Ascending aorta (tissue), 1 donor: Measurements from ENCODE around the gene UBE2G1. TPM values are rescaled to one million over a fixed set of nuclear protein-coding genes. Genes with fewer than 3 reads are reported as not detected.

Source experiments
- total RNA-seq: library from RNA; depleted of rRNA; stranded (reverse); fragments of >200 nt; gene quantifications from one replicate; pipeline ENCODE4 v1.1.0, GENCODE V29; 2016

Gene UBE2G1
- total RNA-seq, 1 donor from 2014 or later, result 27.9 TPM

Other genes starting within 250 kb of the UBE2G1 start
- gene ZZEF1, start 223.6 kb downstream of the UBE2G1 start, total RNA-seq, result 67.2 TPM
- 17.7 TPM for gene CYB5D2, start 223.5 kb downstream of the UBE2G1 start, total RNA-seq
- gene ANKFY1, start 102.7 kb downstream of the UBE2G1 start, total RNA-seq, result 16.2 TPM
- not detected for gene SPNS3, start 67.3 kb upstream of the UBE2G1 start, total RNA-seq
- gene SPNS2, start 132.2 kb upstream of the UBE2G1 start, total RNA-seq, result 107 TPM
- 94.5 TPM for gene MYBBP1A, start 188.7 kb upstream of the UBE2G1 start, total RNA-seq
- not detected for gene GGT6, start 193.9 kb upstream of the UBE2G1 start, total RNA-seq
- 15.6 TPM for gene SMTNL2, start 217.9 kb upstream of the UBE2G1 start, total RNA-seq